ENCODE data around the gene WDR36. TPM values are rescaled to one million over a fixed set of nuclear protein-coding genes. Genes with fewer than 3 reads are reported as not detected.
A peak's percentile ranks its signal among the peaks of the same experiment; 100 is the strongest.

Gene WDR36
- total and polyA plus RNA-seq, 2 experiments from 2014 or later, result 17.1 to 27.7 TPM

DNA sequence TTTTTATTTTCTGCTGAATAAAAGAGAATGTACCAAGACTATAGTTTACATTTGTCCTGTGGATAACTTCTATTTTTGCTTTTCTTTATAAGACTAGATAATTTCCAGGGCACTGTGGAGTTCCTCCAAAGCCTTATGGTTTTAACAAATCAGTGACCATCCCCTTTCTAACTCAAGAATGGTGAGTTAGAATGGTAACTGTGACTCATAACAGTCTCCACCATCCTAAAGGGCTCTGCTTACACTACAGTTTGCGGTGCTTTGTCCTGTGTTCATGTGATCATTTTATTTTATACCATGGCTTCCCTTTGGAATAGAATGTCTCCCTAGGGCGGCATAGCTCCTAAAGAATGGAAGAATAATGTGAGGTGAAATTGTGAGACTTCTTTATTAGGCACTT is 30.2 kb downstream of the WDR36 start:
- no peak overlapping the region for H3K4me2 ChIP-seq (ENCODE audit: unreplicated experiment)
- H3K9ac ChIP-seq, result no peak overlapping the region
- in situ Hi-C loops (cut with MboI), result no loop called here
- no peaks in the 10 kb centered on the region for H4K20me1 ChIP-seq (ENCODE audit: insufficient read depth)
- TF ChIP-seq EZH2phosphoT487 (IDR thresholded peaks at IDR 0.05; ENCODE audit: insufficient read depth, low read depth) (no peak), EZH2 (IDR thresholded peaks at IDR 0.05; ENCODE audit: insufficient read depth, poor library complexity, severe bottlenecking) (no peak)
- H3F3A ChIP-seq (ENCODE audit: insufficient read depth), result no peaks in the 10 kb centered on the region
- H3K9me2 ChIP-seq (ENCODE audit: insufficient read depth), result no peaks in the 10 kb centered on the region
- H3K27me3 ChIP-seq (replicated peaks; ENCODE audit: insufficient read depth), result no peaks in the 10 kb centered on the region
- H3K36me3 ChIP-seq (ENCODE audit: low read depth), result peaks cover 70% of the 10 kb centered on the region
- WGBS, 2 experiments (ENCODE audit: low coverage in 1 of 2, low lambda C conversion rate in 2 of 2, missing lambda C conversion rate in 2 of 2), result 98% methylated on average over 2 of the region's 2 CpGs
- no peak overlapping the region for H3K4me3 ChIP-seq
- H3K27ac ChIP-seq, result no peak overlapping the region
- no peaks in the 10 kb centered on the region for H3K79me2 ChIP-seq (ENCODE audit: insufficient read depth)
- DNase-seq, result no peak
- 0 out of 2 replicates have a peak, but pooled peaks cover 3% of the 10 kb centered on the region for H3K4me1 ChIP-seq (ENCODE audit: insufficient read depth)
- H2AFZ ChIP-seq, result no peak overlapping the region
- no peaks in the 10 kb centered on the region for H3K9me3 ChIP-seq (ENCODE audit: low read depth)

DNA sequence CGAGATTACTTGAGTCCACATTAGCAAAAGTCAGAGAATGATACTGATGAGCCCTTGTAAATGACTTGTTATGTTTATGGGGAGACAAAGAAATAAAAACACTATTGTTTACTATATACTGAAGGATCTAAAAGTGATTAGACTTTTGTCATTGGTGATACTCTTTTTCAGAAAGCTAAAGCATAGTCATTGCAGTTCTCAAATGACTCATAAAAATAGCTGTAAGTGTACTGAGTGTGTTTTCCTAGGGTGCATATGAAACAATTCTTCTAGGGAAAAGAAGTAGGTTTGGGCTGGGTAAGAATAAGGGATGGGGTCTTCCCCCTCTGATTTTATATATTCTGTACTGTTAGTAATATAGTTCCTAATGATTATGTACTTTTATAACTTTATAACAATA is 32.6 kb downstream of the WDR36 start:
- H3K4me1 ChIP-seq (ENCODE audit: insufficient read depth), result peaks cover 9% of the 10 kb centered on the region
- in situ Hi-C loops (cut with MboI), result no loop called here
- WGBS, 2 experiments (ENCODE audit: low coverage in 1 of 2, low lambda C conversion rate in 2 of 2, missing lambda C conversion rate in 2 of 2), result 91 to 98% methylated on average over 1 of the region's 1 CpG
- no peaks in the 10 kb centered on the region for H4K20me1 ChIP-seq (ENCODE audit: insufficient read depth)
- no peak overlapping the region for H3K9ac ChIP-seq
- DNase-seq, result peak; percentile 26
- peaks cover 17% of the 10 kb centered on the region for H3F3A ChIP-seq (ENCODE audit: insufficient read depth)
- TF ChIP-seq EZH2 (IDR thresholded peaks at IDR 0.05; ENCODE audit: insufficient read depth, poor library complexity, severe bottlenecking) (no peak), EZH2phosphoT487 (IDR thresholded peaks at IDR 0.05; ENCODE audit: insufficient read depth, low read depth) (no peak)
- H2AFZ ChIP-seq, result no peak overlapping the region
- no peak overlapping the region for H3K27ac ChIP-seq
- no peaks in the 10 kb centered on the region for H3K79me2 ChIP-seq (ENCODE audit: insufficient read depth)
- no peaks in the 10 kb centered on the region for H3K9me3 ChIP-seq (ENCODE audit: low read depth)
- peaks cover 72% of the 10 kb centered on the region for H3K36me3 ChIP-seq (ENCODE audit: low read depth)
- no peak overlapping the region for H3K4me3 ChIP-seq
- H3K4me2 ChIP-seq (ENCODE audit: unreplicated experiment), result no peak overlapping the region
- no peaks in the 10 kb centered on the region for H3K9me2 ChIP-seq (ENCODE audit: insufficient read depth)
- no peaks in the 10 kb centered on the region for H3K27me3 ChIP-seq (replicated peaks; ENCODE audit: insufficient read depth)

DNA sequence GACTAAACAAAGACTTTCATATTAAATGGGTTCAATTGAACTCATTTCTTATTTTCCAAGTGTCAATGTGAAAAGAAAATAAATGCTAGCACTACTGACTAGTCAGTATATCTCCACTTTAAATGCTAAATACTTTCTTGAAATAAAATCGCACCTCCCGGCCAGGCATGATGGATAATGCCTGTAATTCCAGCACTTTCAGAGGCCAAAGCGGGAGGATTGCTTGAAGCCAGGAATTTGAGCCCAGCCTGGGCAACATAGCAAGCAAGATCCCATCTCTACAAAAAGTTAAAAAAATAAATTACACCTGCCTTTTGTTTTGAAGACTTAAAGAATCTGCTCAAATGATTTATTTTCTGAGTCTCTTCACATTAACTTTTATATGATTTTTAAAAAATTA is 34.7 kb downstream of the WDR36 start:
- Histone ChIP-seq H3K27ac (no peak overlapping the region), H3K4me1 (ENCODE audit: insufficient read depth) (peaks cover 25% of the 10 kb centered on the region), H3K27me3 (replicated peaks; ENCODE audit: insufficient read depth) (no peaks in the 10 kb centered on the region), H3K4me2 (ENCODE audit: unreplicated experiment) (no peak overlapping the region), H4K20me1 (ENCODE audit: insufficient read depth) (no peaks in the 10 kb centered on the region), H3K9me3 (ENCODE audit: low read depth) (no peaks in the 10 kb centered on the region), H2AFZ (no peak overlapping the region), H3K4me3 (no peak overlapping the region), H3F3A (ENCODE audit: insufficient read depth) (peaks cover 21% of the 10 kb centered on the region), H3K36me3 (ENCODE audit: low read depth) (peaks cover 53% of the 10 kb centered on the region), H3K9me2 (ENCODE audit: insufficient read depth) (no peaks in the 10 kb centered on the region), H3K9ac (no peak overlapping the region), H3K79me2 (ENCODE audit: insufficient read depth) (no peaks in the 10 kb centered on the region)
- TF ChIP-seq EZH2 (IDR thresholded peaks at IDR 0.05; ENCODE audit: insufficient read depth, poor library complexity, severe bottlenecking) (no peak), EZH2phosphoT487 (IDR thresholded peaks at IDR 0.05; ENCODE audit: insufficient read depth, low read depth) (no peak)
- WGBS, 2 experiments (ENCODE audit: low coverage in 1 of 2, low lambda C conversion rate in 2 of 2, missing lambda C conversion rate in 2 of 2), result 85 to 86% methylated on average over 3 of the region's 3 CpGs
- DNase-seq, result no peak
- in situ Hi-C loops (cut with MboI), result no loop called here

DNA sequence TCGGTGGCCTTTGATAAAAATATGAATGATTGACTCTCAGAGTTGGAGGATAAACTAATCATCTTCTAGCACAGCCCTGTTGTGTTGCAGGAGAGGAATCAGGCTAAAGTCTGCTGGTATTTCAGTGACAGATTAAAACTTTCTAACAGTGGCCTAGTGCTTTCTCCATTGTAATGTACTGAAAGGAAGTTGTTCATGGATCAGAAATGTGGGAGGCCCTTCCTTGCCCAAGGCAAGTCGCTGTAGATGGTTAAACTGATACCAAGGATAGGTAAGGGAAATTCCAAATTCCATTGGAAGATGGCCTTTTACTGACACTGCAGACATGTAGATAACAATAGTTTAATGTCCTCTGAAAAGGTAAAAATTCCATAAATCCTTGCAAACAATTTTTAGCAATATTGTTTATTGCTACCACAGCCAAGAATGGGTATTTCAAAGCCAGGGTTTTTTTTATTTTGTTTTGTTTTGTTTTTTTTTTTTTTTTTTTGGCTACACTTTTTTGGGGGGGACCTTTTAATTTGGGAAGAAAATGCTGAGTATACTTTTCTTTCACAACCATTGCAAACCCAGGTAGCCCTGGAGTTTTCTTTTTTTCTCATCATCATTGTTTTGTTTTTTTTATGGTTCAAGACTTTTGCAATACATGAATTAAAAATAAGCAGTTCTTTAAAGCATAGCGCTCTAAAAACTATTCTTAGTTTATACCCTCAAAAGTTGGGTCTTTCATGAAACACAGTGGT is 35.5 kb downstream of the WDR36 start:
- H3K9ac ChIP-seq, result no peak overlapping the region
- H3K79me2 ChIP-seq (ENCODE audit: insufficient read depth), result no peaks in the 10 kb centered on the region
- TF ChIP-seq EZH2 (IDR thresholded peaks at IDR 0.05; ENCODE audit: insufficient read depth, poor library complexity, severe bottlenecking) (no peak), EZH2phosphoT487 (IDR thresholded peaks at IDR 0.05; ENCODE audit: insufficient read depth, low read depth) (no peak)
- peaks cover 25% of the 10 kb centered on the region for H3K4me1 ChIP-seq (ENCODE audit: insufficient read depth)
- in situ Hi-C loops (cut with MboI), result no loop called here
- H3K4me2 ChIP-seq (ENCODE audit: unreplicated experiment), result no peak overlapping the region
- no peak for DNase-seq
- no peak overlapping the region for H3K4me3 ChIP-seq
- peaks cover 46% of the 10 kb centered on the region for H3K36me3 ChIP-seq (ENCODE audit: low read depth)
- no peaks in the 10 kb centered on the region for H3K9me2 ChIP-seq (ENCODE audit: insufficient read depth)
- H3K9me3 ChIP-seq (ENCODE audit: low read depth), result no peaks in the 10 kb centered on the region
- 96 to 97% methylated on average over 3 of the region's 3 CpGs for WGBS, 2 experiments (ENCODE audit: low coverage in 1 of 2, low lambda C conversion rate in 2 of 2, missing lambda C conversion rate in 2 of 2)
- H2AFZ ChIP-seq, result no peak overlapping the region
- H3F3A ChIP-seq (ENCODE audit: insufficient read depth), result peaks cover 21% of the 10 kb centered on the region
- no peaks in the 10 kb centered on the region for H3K27me3 ChIP-seq (replicated peaks; ENCODE audit: insufficient read depth)
- H3K27ac ChIP-seq, result no peak overlapping the region
- H4K20me1 ChIP-seq (ENCODE audit: insufficient read depth), result no peaks in the 10 kb centered on the region
